Aorta (tissue), 5 donors: ENCODE data around the gene CDH20. TPM values are rescaled to one million over a fixed set of nuclear protein-coding genes. Genes with fewer than 3 reads are reported as not detected.

Experiments used
- ATAC-seq: fragments of 200-7000 bp; cut with Tn5 transposase; one replicate; pipeline ENCODE4 v1.9.1; 2022; ENCODE audit warnings: moderate library complexity; ENCODE audit not compliant: low FRiP score
- DNase-seq, 2 donors: peaks; one replicate each; pipeline ENCODE4 v3.0.0-alpha.2; 2020
- H3K27ac ChIP-seq, 2 donors: one replicate each; pipeline ENCODE4 v1.5.1; 2013; ENCODE audit warnings: low read length in 2 of 2, mild to moderate bottlenecking in 2 of 2, moderate library complexity in 2 of 2, control low read depth in 1 of 2, inconsistent platforms in 1 of 2, low read depth in 1 of 2
- H3K27me3 ChIP-seq, 2 donors: one replicate each; pipeline ENCODE4 v1.6.1; 2013; ENCODE audit warnings: control low read depth in 1 of 2, low read length in 1 of 2, mild to moderate bottlenecking in 1 of 2, moderate library complexity in 1 of 2; ENCODE audit not compliant: insufficient read depth in 2 of 2, control insufficient read depth in 1 of 2
- H3K36me3 ChIP-seq, 2 donors: one replicate each; pipeline ENCODE4 v1.6.1; 2013; ENCODE audit warnings: control low read depth in 1 of 2, low read length in 1 of 2, mild to moderate bottlenecking in 1 of 2; ENCODE audit not compliant: insufficient read depth in 2 of 2, control insufficient read depth in 1 of 2
- H3K4me1 ChIP-seq, 2 donors: one replicate each; pipeline ENCODE4 v1.6.1; 2013; ENCODE audit warnings: low read length in 2 of 2, control low read depth in 1 of 2, mild to moderate bottlenecking in 1 of 2, moderate library complexity in 1 of 2; ENCODE audit not compliant: insufficient read depth in 2 of 2, control insufficient read depth in 1 of 2
- H3K4me3 ChIP-seq, 2 donors: one replicate each; pipeline ENCODE4 v1.5.1; 2013; ENCODE audit warnings: low read length in 2 of 2, control low read depth in 1 of 2, mild to moderate bottlenecking in 1 of 2
- H3K9me3 ChIP-seq: one replicate; pipeline ENCODE4 v1.6.1; 2013; ENCODE audit warnings: mild to moderate bottlenecking, low read length; ENCODE audit not compliant: control insufficient read depth
- WGBS, 2 donors: extraction: QIAGEN DNeasy Blood & Tissue Kit; methylation state at CpG; one replicate each; pipeline ENCODE4 v1.1.7; 2013; 5-methylcytosine and 5-hydroxymethylcytosine counted together
- intact Hi-C, 2 donors: fragments of 100-400 bp; cut with DNase I; formaldehyde crosslinking; loops; one replicate each; pipeline versions ENCODE4 v1.14.2 to v1.15.0; 2022
- polyA plus RNA-seq, 2 donors: library from polyadenylated mRNA; stranded (reverse); fragments of 200-250 nt; gene quantifications; one replicate each; pipeline ENCODE4 v1.2.3, GENCODE V29; 2013
- total RNA-seq, 2 donors: library from RNA; stranded (reverse); fragmentation: NEBNext Ultra II Directional; extraction: Animal tissue kit (Norgen Biotek cat#: 25700); gene quantifications; one replicate each; pipeline ENCODE4 v1.2.1, GENCODE V29; 2021
- donor health status: healthy with polysubstance abuse.
- donor health status: Bipolar disorder and iron deficiency.
- donor health status: DM: no; HTN: no; CAD: no.
- donor health status: DM: no; HTN: no; CAD: no.
- donor health status: DM: yes; HTN: yes; CAD: no.

CDH20 gene
- total and polyA plus RNA-seq, 4 donors, result 0.10 TPM; not detected in 3

GRCh38 chr18:61572871-61573270 lies 239.6 kb downstream of the CDH20 start:
- H3K9me3 ChIP-seq, result peaks cover 2% of the 10 kb centered on the region
- no peaks in the 10 kb centered on the region for H3K27me3 ChIP-seq
- no peak overlapping the region for H3K4me3 ChIP-seq
- ATAC-seq (no peak), DNase-seq (no peak)
- 97 to 100% methylated on average over 1 of the region's 1 CpG for WGBS, 2 donors
- H3K4me1 ChIP-seq, result no peaks in the 10 kb centered on the region
- intact Hi-C loops, result no loop called here
- no peaks in the 10 kb centered on the region for H3K36me3 ChIP-seq
- no peak overlapping the region for H3K27ac ChIP-seq

GRCh38 chr18:61574665-61575064 lies 241.4 kb downstream of the CDH20 start:
- Histone ChIP-seq H3K36me3 (no peaks in the 10 kb centered on the region), H3K27me3 (no peaks in the 10 kb centered on the region), H3K4me3 (no peak overlapping the region), H3K9me3 (peaks cover 2% of the 10 kb centered on the region), H3K4me1 (no peaks in the 10 kb centered on the region), H3K27ac (no peak overlapping the region)
- intact Hi-C loops, result no loop called here
- DNase-seq (no peak), ATAC-seq (no peak)

GRCh38 chr18:61575419-61575818 lies 242.2 kb downstream of the CDH20 start:
- H3K9me3 ChIP-seq, result peaks cover 2% of the 10 kb centered on the region
- ATAC-seq (no peak), DNase-seq (no peak)
- no peak overlapping the region for H3K27ac ChIP-seq
- H3K36me3 ChIP-seq, result no peaks in the 10 kb centered on the region
- intact Hi-C loops, result no loop called here
- H3K4me1 ChIP-seq, result no peaks in the 10 kb centered on the region
- no peaks in the 10 kb centered on the region for H3K27me3 ChIP-seq
- WGBS, 2 donors, result 73 to 78% methylated on average over 3 of the region's 3 CpGs
- no peak overlapping the region for H3K4me3 ChIP-seq

- no peaks in the 10 kb centered on the region for H3K9me3 ChIP-seq
- ATAC-seq, result no peak
- WGBS, 2 donors, result 68 to 75% methylated on average over 2 of the region's 2 CpGs
These were observed 245.6 kb downstream of the CDH20 start for GRCh38 chr18:61578846-61579245.

GRCh38 chr18:61579581-61579980 lies 246.4 kb downstream of the CDH20 start:
- no peak for DNase-seq
- no peak overlapping the region for H3K4me3 ChIP-seq
- no peak overlapping the region for H3K27ac ChIP-seq
- intact Hi-C loops, result no loop called here
- no peaks in the 10 kb centered on the region for H3K36me3 ChIP-seq
- 62 to 72% methylated on average over 2 of the region's 2 CpGs for WGBS, 2 donors
- no peak for ATAC-seq
- H3K4me1 ChIP-seq, result peaks cover 0 to 4% of the 10 kb centered on the region in 2 donors
- no peaks in the 10 kb centered on the region for H3K27me3 ChIP-seq
- no peaks in the 10 kb centered on the region for H3K9me3 ChIP-seq

More at GRCh38 chr18:61578846-61579245, 245.6 kb downstream of the CDH20 start:
- no peak overlapping the region for H3K27ac ChIP-seq
- H3K4me3 ChIP-seq, result no peak overlapping the region
- peaks cover 0 to 4% of the 10 kb centered on the region in 2 donors for H3K4me1 ChIP-seq
- intact Hi-C loops, result no loop called here
- H3K27me3 ChIP-seq, result no peaks in the 10 kb centered on the region
- H3K36me3 ChIP-seq, result no peaks in the 10 kb centered on the region
- no peak for DNase-seq

GRCh38 chr18:61580046-61580445 lies 246.8 kb downstream of the CDH20 start:
- DNase-seq (no peak), ATAC-seq (no peak)
- peaks cover 0 to 4% of the 10 kb centered on the region in 2 donors for H3K4me1 ChIP-seq
- H3K4me3 ChIP-seq, result no peak overlapping the region
- H3K27me3 ChIP-seq, result no peaks in the 10 kb centered on the region
- 85 to 86% methylated on average over 2 of the region's 2 CpGs for WGBS, 2 donors
- H3K27ac ChIP-seq, result no peak overlapping the region
- intact Hi-C loops, result loop anchor here in 1 of 2 donors (5.0 kb wide), 2 partner anchors 57 to 317 kb away; no protein-coding TSS in a partner anchor
- no peaks in the 10 kb centered on the region for H3K36me3 ChIP-seq
- H3K9me3 ChIP-seq, result no peaks in the 10 kb centered on the region

- DNase-seq (peak; percentile 77 to 93), ATAC-seq (peak; percentile 94)
- Histone ChIP-seq H3K9me3 (no peaks in the 10 kb centered on the region), H3K36me3 (no peaks in the 10 kb centered on the region), H3K27me3 (no peaks in the 10 kb centered on the region), H3K27ac (no peak overlapping the region), H3K4me1 (peaks cover 0 to 4% of the 10 kb centered on the region in 2 donors), H3K4me3 (peak overlapping the region in 1 of 2 donors; percentile 52)
- 5% methylated on average over 22 of the region's 22 CpGs for WGBS, 2 donors
- intact Hi-C loops, result loop anchor here in 1 of 2 donors (5.0 kb wide), 2 partner anchors 56 to 316 kb away; no protein-coding TSS in a partner anchor
These were observed 248.5 kb downstream of the CDH20 start for GRCh38 chr18:61581578-61582201.

GRCh38 chr18:61582202-61582710 lies 249.0 kb downstream of the CDH20 start:
- no peaks in the 10 kb centered on the region for H3K9me3 ChIP-seq
- DNase-seq (no peak), ATAC-seq (peak; percentile 69)
- H3K27me3 ChIP-seq, result no peaks in the 10 kb centered on the region
- peaks cover 0 to 4% of the 10 kb centered on the region in 2 donors for H3K4me1 ChIP-seq
- intact Hi-C loops, result loop anchor here in 1 of 2 donors (5.0 kb wide), 2 partner anchors 55 to 315 kb away; no protein-coding TSS in a partner anchor
- H3K4me3 ChIP-seq, result peak overlapping the region in 1 of 2 donors; percentile 52
- no peak overlapping the region for H3K27ac ChIP-seq
- 15 to 16% methylated on average over 15 of the region's 15 CpGs for WGBS, 2 donors
- H3K36me3 ChIP-seq, result no peaks in the 10 kb centered on the region

GRCh38 chr18:61583548-61583947 lies 250.3 kb downstream of the CDH20 start:
- no peak overlapping the region for H3K27ac ChIP-seq
- H3K4me1 ChIP-seq, result peaks cover 0 to 4% of the 10 kb centered on the region in 2 donors
- H3K36me3 ChIP-seq, result no peaks in the 10 kb centered on the region
- H3K9me3 ChIP-seq, result no peaks in the 10 kb centered on the region
- DNase-seq, result no peak
- no peak overlapping the region for H3K4me3 ChIP-seq
- ATAC-seq, result no peak
- no peaks in the 10 kb centered on the region for H3K27me3 ChIP-seq
- intact Hi-C loops, result loop anchor here in 1 of 2 donors (5.0 kb wide), 2 partner anchors 54 to 314 kb away; no protein-coding TSS in a partner anchor
- 95 to 100% methylated on average over 1 of the region's 1 CpG for WGBS, 2 donors
